Measurements from ENCODE around the gene COLQ. TPM values are rescaled to one million over a fixed set of nuclear protein-coding genes. Genes with fewer than 3 reads are reported as not detected.

COLQ gene
- polyA plus RNA-seq, 1 donor (not counting 4 experiments of a cell fraction or from before 2014, with no cell fraction given) = 0.35 TPM

DNA sequence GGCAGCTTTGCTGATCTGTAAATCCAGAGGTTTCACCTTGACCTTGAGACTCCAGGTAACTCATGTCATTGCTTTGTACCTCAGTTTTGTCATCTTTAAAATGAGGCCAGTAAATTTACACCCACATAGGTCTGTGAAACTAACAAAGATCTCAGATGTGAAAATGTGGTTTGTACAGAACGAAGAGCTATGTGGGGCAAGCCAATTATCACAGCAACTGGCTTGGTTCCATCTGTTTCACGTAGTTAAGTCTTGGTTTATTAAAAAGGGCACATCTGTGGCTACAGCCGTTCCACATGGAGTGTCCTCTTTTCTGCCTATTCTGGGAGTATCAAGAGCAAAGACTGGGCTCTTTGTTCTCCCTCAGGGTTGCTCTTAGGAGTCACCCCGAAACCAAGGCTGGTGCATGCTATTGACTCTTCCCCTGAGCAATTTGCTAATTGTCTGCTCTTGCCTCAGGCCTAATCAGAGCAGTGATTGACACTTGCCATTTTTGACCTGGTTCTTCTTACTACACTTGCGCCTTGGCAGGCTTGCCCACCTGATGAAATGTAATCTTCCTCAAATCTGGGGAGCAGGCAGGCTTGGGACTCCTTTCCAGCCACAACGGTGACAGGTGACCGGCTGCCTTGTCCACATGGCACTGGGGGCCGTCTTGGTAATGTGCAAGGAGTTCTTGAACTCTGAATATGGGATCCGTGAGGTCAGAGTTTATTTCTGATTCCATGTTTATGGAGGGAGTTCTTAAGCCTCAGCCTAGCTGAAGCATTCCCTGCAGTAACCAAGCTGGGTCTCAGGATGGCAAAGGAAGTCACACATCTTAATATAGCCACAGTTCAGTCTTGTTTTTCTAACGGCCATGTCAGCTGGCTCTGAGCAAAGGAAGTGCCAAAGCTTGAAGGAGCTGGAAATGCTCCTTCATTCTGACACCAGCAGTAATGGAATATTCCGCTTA, 54.0 kb downstream of the COLQ start:
- dilution Hi-C loops (cut with MboI; ENCODE audit: extremely low pct_ligation_motif_present, low sequenced_read_pairs) = no loop called here
- no peak for FAIRE-seq
- Histone ChIP-seq H3K27me3 (ENCODE audit: control insufficient read depth, extremely low read depth, insufficient read depth, low read length) (no peaks in the 10 kb centered on the region), H3K4me2 (ENCODE audit: control insufficient read depth, extremely low read depth, insufficient read depth, low read depth, low read length) (no peak overlapping the region), H3K27ac (ENCODE audit: control insufficient read depth, insufficient read depth, low read length) (no peak overlapping the region), H3K4me3 (ENCODE audit: control insufficient read depth in 2 of 3, extremely low read depth in 1 of 3, insufficient read depth in 2 of 3, low read depth in 1 of 3, low read length in 3 of 3) (no peak overlapping the region), H2AFZ (ENCODE audit: control insufficient read depth, low read length) (no peak overlapping the region), H3K9me3 (ENCODE audit: control insufficient read depth, low read depth, low read length) (no peaks in the 10 kb centered on the region), H3K4me1 (ENCODE audit: control insufficient read depth, extremely low read depth, insufficient read depth, low read length) (no peaks in the 10 kb centered on the region), H3K9ac (ENCODE audit: control insufficient read depth, extremely low read depth, insufficient read depth, low read length) (no peak overlapping the region), H4K20me1 (ENCODE audit: control insufficient read depth, extremely low read depth, insufficient read depth, low read length) (no peaks in the 10 kb centered on the region), H3K9me1 (ENCODE audit: control insufficient read depth, extremely low read depth, insufficient read depth, low read length) (no peaks in the 10 kb centered on the region), H3K36me3 (ENCODE audit: control insufficient read depth in 2 of 2, extremely low read depth in 1 of 2, insufficient read depth in 2 of 2, low read length in 2 of 2) (no peaks in the 10 kb centered on the region), H3K79me2 (ENCODE audit: control insufficient read depth, insufficient read depth, low read length) (no peaks in the 10 kb centered on the region)
- no peak for DNase-seq (ENCODE audit: low read depth, low spot score)
- TF ChIP-seq EZH2 (IDR thresholded peaks at IDR 0.05; ENCODE audit: low read length) = no peak
- TF ChIP-seq, protein P1, sequence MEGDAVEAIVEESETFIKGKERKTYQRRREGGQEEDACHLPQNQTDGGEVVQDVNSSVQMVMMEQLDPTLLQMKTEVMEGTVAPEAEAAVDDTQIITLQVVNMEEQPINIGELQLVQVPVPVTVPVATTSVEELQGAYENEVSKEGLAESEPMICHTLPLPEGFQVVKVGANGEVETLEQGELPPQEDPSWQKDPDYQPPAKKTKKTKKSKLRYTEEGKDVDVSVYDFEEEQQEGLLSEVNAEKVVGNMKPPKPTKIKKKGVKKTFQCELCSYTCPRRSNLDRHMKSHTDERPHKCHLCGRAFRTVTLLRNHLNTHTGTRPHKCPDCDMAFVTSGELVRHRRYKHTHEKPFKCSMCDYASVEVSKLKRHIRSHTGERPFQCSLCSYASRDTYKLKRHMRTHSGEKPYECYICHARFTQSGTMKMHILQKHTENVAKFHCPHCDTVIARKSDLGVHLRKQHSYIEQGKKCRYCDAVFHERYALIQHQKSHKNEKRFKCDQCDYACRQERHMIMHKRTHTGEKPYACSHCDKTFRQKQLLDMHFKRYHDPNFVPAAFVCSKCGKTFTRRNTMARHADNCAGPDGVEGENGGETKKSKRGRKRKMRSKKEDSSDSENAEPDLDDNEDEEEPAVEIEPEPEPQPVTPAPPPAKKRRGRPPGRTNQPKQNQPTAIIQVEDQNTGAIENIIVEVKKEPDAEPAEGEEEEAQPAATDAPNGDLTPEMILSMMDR (optimal IDR thresholded peaks at IDR 0.05 in 1 of 3, IDR thresholded peaks at IDR 0.05 in 1 of 3, conservative IDR thresholded peaks at IDR 0.05 in 1 of 3; ENCODE audit: extremely low read depth in 1 of 3, insufficient read depth in 2 of 3, low read length in 3 of 3) = no peak

DNA sequence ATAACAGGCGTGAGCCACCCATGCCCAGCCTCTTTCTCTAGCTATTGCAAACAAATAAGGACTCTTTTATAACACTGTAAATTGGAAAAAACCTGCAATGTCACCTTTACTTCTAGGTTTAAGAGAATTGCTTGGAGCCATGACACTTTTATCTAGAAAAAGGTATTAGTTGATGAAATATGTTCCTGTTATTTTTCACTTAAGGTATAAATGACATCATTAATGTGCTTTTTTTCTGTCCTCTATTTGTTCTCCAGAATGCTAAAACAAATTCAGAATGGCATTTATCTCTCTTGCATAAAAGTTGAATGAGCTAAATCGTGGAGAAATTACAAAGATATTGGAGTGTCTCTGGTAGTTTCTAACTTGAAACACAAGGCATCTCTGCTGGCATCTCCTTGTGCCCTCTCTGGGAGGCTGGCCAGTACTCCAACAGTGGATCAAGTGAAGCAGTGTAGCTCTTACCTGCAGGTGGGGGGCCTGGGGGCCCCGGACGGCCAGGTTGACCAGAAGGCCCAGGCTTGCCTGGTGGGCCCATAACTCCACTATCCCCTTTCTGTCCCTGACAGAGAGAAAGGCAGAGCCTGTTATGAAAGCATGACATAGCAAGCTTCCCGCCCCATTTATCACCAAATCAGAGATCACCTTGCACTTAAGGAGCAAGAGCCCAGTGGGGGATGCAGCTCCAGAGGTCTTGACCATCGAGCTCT, 55.5 kb downstream of the COLQ start:
- H3K4me2 ChIP-seq (ENCODE audit: control insufficient read depth, extremely low read depth, insufficient read depth, low read depth, low read length) = no peak overlapping the region
- no peak for DNase-seq (ENCODE audit: low read depth, low spot score)
- H2AFZ ChIP-seq (ENCODE audit: control insufficient read depth, low read length) = no peak overlapping the region
- FAIRE-seq = no peak
- H3K9me3 ChIP-seq (ENCODE audit: control insufficient read depth, low read depth, low read length) = no peaks in the 10 kb centered on the region
- no peaks in the 10 kb centered on the region for H3K9me1 ChIP-seq (ENCODE audit: control insufficient read depth, extremely low read depth, insufficient read depth, low read length)
- no peak overlapping the region for H3K4me3 ChIP-seq (ENCODE audit: control insufficient read depth in 2 of 3, extremely low read depth in 1 of 3, insufficient read depth in 2 of 3, low read depth in 1 of 3, low read length in 3 of 3)
- H4K20me1 ChIP-seq (ENCODE audit: control insufficient read depth, extremely low read depth, insufficient read depth, low read length) = no peaks in the 10 kb centered on the region
- no peaks in the 10 kb centered on the region for H3K4me1 ChIP-seq (ENCODE audit: control insufficient read depth, extremely low read depth, insufficient read depth, low read length)
- H3K27ac ChIP-seq (ENCODE audit: control insufficient read depth, insufficient read depth, low read length) = no peak overlapping the region
- no peak overlapping the region for H3K9ac ChIP-seq (ENCODE audit: control insufficient read depth, extremely low read depth, insufficient read depth, low read length)
- no peak for TF ChIP-seq EZH2 (IDR thresholded peaks at IDR 0.05; ENCODE audit: low read length)
- TF ChIP-seq, protein P1 (optimal IDR thresholded peaks at IDR 0.05 in 1 of 3, IDR thresholded peaks at IDR 0.05 in 1 of 3, conservative IDR thresholded peaks at IDR 0.05 in 1 of 3; ENCODE audit: extremely low read depth in 1 of 3, insufficient read depth in 2 of 3, low read length in 3 of 3) = no peak
- no peaks in the 10 kb centered on the region for H3K36me3 ChIP-seq (ENCODE audit: control insufficient read depth in 2 of 2, extremely low read depth in 1 of 2, insufficient read depth in 2 of 2, low read length in 2 of 2)
- no peaks in the 10 kb centered on the region for H3K27me3 ChIP-seq (ENCODE audit: control insufficient read depth, extremely low read depth, insufficient read depth, low read length)
- no peaks in the 10 kb centered on the region for H3K79me2 ChIP-seq (ENCODE audit: control insufficient read depth, insufficient read depth, low read length)
- dilution Hi-C loops (cut with MboI; ENCODE audit: extremely low pct_ligation_motif_present, low sequenced_read_pairs) = no loop called here

All from keratinocyte (primary cell).